ENCODE results near the gene GLT6D1.

GRCh38 chr9:135660407-135660806 is 21.1 kb upstream of the GLT6D1 start:
- TF ChIP-seq POLR2A (IDR thresholded peaks at IDR 0.05) (no peak), CTCF (IDR thresholded peaks at IDR 0.05) (no peak), EP300 (IDR thresholded peaks at IDR 0.05) (no peak)
